C4-2B (cell line): Measurements from ENCODE around the gene RNU6-7.

Source experiments
- ZFX ChIP-seq: fragments of 450-650 bp; IDR thresholded peaks from 2 replicates; pipeline ENCODE4 v1.6.1; 2017
- TF ChIP-seq, protein P1 (sequence below): fragments of 450-650 bp; conservative IDR thresholded peaks from 2 replicates; pipeline ENCODE4 v1.5.1; 2017; ENCODE audit warnings: mild to moderate bottlenecking

GRCh38 chr14:32205554-32205953 lies 3.7 kb downstream of the RNU6-7 start:
- TF ChIP-seq, protein P1, sequence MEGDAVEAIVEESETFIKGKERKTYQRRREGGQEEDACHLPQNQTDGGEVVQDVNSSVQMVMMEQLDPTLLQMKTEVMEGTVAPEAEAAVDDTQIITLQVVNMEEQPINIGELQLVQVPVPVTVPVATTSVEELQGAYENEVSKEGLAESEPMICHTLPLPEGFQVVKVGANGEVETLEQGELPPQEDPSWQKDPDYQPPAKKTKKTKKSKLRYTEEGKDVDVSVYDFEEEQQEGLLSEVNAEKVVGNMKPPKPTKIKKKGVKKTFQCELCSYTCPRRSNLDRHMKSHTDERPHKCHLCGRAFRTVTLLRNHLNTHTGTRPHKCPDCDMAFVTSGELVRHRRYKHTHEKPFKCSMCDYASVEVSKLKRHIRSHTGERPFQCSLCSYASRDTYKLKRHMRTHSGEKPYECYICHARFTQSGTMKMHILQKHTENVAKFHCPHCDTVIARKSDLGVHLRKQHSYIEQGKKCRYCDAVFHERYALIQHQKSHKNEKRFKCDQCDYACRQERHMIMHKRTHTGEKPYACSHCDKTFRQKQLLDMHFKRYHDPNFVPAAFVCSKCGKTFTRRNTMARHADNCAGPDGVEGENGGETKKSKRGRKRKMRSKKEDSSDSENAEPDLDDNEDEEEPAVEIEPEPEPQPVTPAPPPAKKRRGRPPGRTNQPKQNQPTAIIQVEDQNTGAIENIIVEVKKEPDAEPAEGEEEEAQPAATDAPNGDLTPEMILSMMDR: no peak
- TF ChIP-seq ZFX: no peak
